Prostate gland (tissue), 2 donors: ENCODE results near the gene CYP4F3. TPM values are rescaled to one million over a fixed set of nuclear protein-coding genes. Genes with fewer than 3 reads are reported as not detected.

Experiments used
- DNase-seq: peaks from one replicate; pipeline ENCODE4 v3.0.0-alpha.2; 2019; ENCODE audit warnings: low spot score
- H3K27ac ChIP-seq, 2 donors: fragments of 200-600 bp; sonication (generic); 2 replicates each; pipeline ENCODE4 v1.5.1; 2017 to 2019
- H3K27me3 ChIP-seq: fragments of 200-600 bp; sonication (generic); replicated peaks from 2 replicates; pipeline ENCODE4 v1.5.1; 2019; ENCODE audit not compliant: insufficient read depth
- H3K36me3 ChIP-seq, 2 donors: fragments of 200-600 bp; sonication (generic); 1 replicate in 1 of 2; 2 replicates in 1 of 2; pipeline versions ENCODE4 v1.5.1 to v1.8.1; 2017 to 2019
- H3K4me1 ChIP-seq: fragments of 200-600 bp; sonication (generic); replicated peaks from 2 replicates; pipeline ENCODE4 v1.5.1; 2019
- H3K4me3 ChIP-seq, 2 donors: fragments of 200-600 bp; sonication (generic); 2 replicates each; pipeline ENCODE4 v1.5.1; 2017 to 2019
- H3K9me3 ChIP-seq: fragments of 200-600 bp; sonication (generic); 2 replicates; pipeline ENCODE4 v1.5.1; 2017
- CTCF ChIP-seq, 4 experiments: fragments of 200-600 bp in 2 of 4; fragments of 450-650 bp in 2 of 4; sonication (generic) in 2 of 4; IDR thresholded peaks; 1 replicate in 3 of 4; 2 replicates in 1 of 4; pipeline ENCODE4 v1.5.1; 2016 to 2019; ENCODE audit warnings: antibody characterized with exemption in 4 of 4, mild to moderate bottlenecking in 2 of 4, moderate library complexity in 2 of 4
- POLR2A ChIP-seq: fragments of 450-650 bp; IDR thresholded peaks from one replicate; pipeline ENCODE4 v1.6.1; 2016; ENCODE audit warnings: antibody characterized with exemption, mild to moderate bottlenecking
- POLR2AphosphoS5 ChIP-seq: sonication (generic); formaldehyde crosslinking; IDR thresholded peaks from one replicate; pipeline ENCODE4 v1.6.1; 2017; ENCODE audit warnings: antibody characterized with exemption
- WGBS: methylation state at CpG from one replicate; pipeline ENCODE4 v1.1.5; 2018; 5-methylcytosine and 5-hydroxymethylcytosine counted together
- intact Hi-C: fragments of 100-400 bp; cut with DNase I; formaldehyde crosslinking; loops from one replicate; pipeline ENCODE4 v1.14.2; 2022
- total RNA-seq, 2 donors: library from RNA; depleted of rRNA; stranded (reverse); fragments of >200 nt; gene quantifications; one replicate each; pipeline ENCODE4 v1.1.0, GENCODE V29; 2016

CYP4F3 gene
- total RNA-seq, 2 donors from 2014 or later: 0.28 to 2.0 TPM

GRCh38 chr19:15633082-15633835, 7.4 kb upstream of the CYP4F3 start:
- Histone ChIP-seq H3K4me1 (peaks cover 3% of the 10 kb centered on the region), H3K4me3 (no peak overlapping the region), H3K9me3 (no peaks in the 10 kb centered on the region), H3K27ac (no peak overlapping the region), H3K27me3 (no peaks in the 10 kb centered on the region), H3K36me3 (no peaks in the 10 kb centered on the region)
- intact Hi-C loops: no loop called here
- no peak for DNase-seq
- TF ChIP-seq CTCF (IDR thresholded peaks at IDR 0.05) (no peak), POLR2A (no peak), POLR2AphosphoS5 (no peak)
- 51% methylated on average over 5 of the region's 5 CpGs for WGBS

GRCh38 chr19:15634105-15634504, 6.6 kb upstream of the CYP4F3 start:
- no peak overlapping the region for H3K27ac ChIP-seq
- H3K36me3 ChIP-seq: no peaks in the 10 kb centered on the region
- 74% methylated on average over 3 of the region's 3 CpGs for WGBS
- no peaks in the 10 kb centered on the region for H3K9me3 ChIP-seq
- TF ChIP-seq POLR2A (no peak), POLR2AphosphoS5 (no peak), CTCF (IDR thresholded peaks at IDR 0.05) (no peak)
- no peaks in the 10 kb centered on the region for H3K27me3 ChIP-seq
- no peak for DNase-seq
- no peaks in the 10 kb centered on the region for H3K4me1 ChIP-seq
- H3K4me3 ChIP-seq: no peak overlapping the region
- intact Hi-C loops: no loop called here

GRCh38 chr19:15635016-15635805, 5.5 kb upstream of the CYP4F3 start:
- TF ChIP-seq POLR2A: no peak
- no peak for TF ChIP-seq POLR2AphosphoS5
- TF ChIP-seq CTCF (IDR thresholded peaks at IDR 0.05): no peak
- Histone ChIP-seq H3K27ac (no peak overlapping the region), H3K9me3 (no peaks in the 10 kb centered on the region), H3K27me3 (no peaks in the 10 kb centered on the region), H3K4me1 (no peaks in the 10 kb centered on the region), H3K4me3 (no peak overlapping the region), H3K36me3 (no peaks in the 10 kb centered on the region)
- DNase-seq: no peak
- intact Hi-C loops: no loop called here
- 64% methylated on average over 2 of the region's 2 CpGs for WGBS

- Histone ChIP-seq H3K9me3 (no peaks in the 10 kb centered on the region), H3K27ac (no peak overlapping the region), H3K4me1 (no peaks in the 10 kb centered on the region), H3K36me3 (no peaks in the 10 kb centered on the region), H3K4me3 (no peak overlapping the region), H3K27me3 (no peaks in the 10 kb centered on the region)
- no peak for DNase-seq
- 97% methylated on average over 2 of the region's 2 CpGs for WGBS
- TF ChIP-seq CTCF (IDR thresholded peaks at IDR 0.05) (no peak), POLR2AphosphoS5 (no peak), POLR2A (no peak)
- intact Hi-C loops: no loop called here
Observed at GRCh38 chr19:15636026-15636425, 4.7 kb upstream of the CYP4F3 start.
